H9 (cell line): ENCODE measurements around the gene SLC35B4. TPM values are rescaled to one million over a fixed set of nuclear protein-coding genes. Genes with fewer than 3 reads are reported as not detected.

Experiments used
- DNase-seq: peaks from one replicate; pipeline ENCODE4 v3.0.0-alpha.2; 2017
- H2AFZ ChIP-seq: one replicate; pipeline ENCODE4 v1.6.1; 2013; ENCODE audit warnings: mild to moderate bottlenecking, low read length, control low read depth, moderate library complexity
- H2AK5ac ChIP-seq: 2 replicates; pipeline ENCODE4 v1.6.1; 2013; ENCODE audit warnings: low read length, control low read depth, mixed read lengths; ENCODE audit not compliant: insufficient read length
- H2BK120ac ChIP-seq: one replicate; pipeline ENCODE4 v1.6.1; 2013; ENCODE audit warnings: low read depth, mild to moderate bottlenecking, low read length, control low read depth, inconsistent platforms; ENCODE audit not compliant: poor library complexity, severe bottlenecking
- H2BK12ac ChIP-seq: 2 replicates; pipeline ENCODE4 v1.6.1; 2013; ENCODE audit warnings: low read length, control low read depth, mixed read lengths, low read depth; ENCODE audit not compliant: insufficient read length
- H2BK15ac ChIP-seq: 2 replicates; pipeline ENCODE4 v1.6.1; 2013; ENCODE audit warnings: low read depth, low read length, control low read depth
- H2BK20ac ChIP-seq: one replicate; pipeline ENCODE4 v1.6.1; 2013; ENCODE audit warnings: low read depth, mild to moderate bottlenecking, low read length, control low read depth, inconsistent platforms; ENCODE audit not compliant: poor library complexity, severe bottlenecking
- H2BK5ac ChIP-seq: 2 replicates; pipeline ENCODE4 v1.6.1; 2013; ENCODE audit warnings: low read length, control low read depth, mixed read lengths; ENCODE audit not compliant: insufficient read length
- H3K14ac ChIP-seq: 2 replicates; pipeline ENCODE4 v1.6.1; 2013; ENCODE audit warnings: low read length, control low read depth; ENCODE audit not compliant: insufficient read depth
- H3K18ac ChIP-seq: 2 replicates; pipeline ENCODE4 v1.6.1; 2013; ENCODE audit warnings: low read depth, mild to moderate bottlenecking, mixed read lengths, low read length, control low read depth; ENCODE audit not compliant: insufficient read length
- H3K23ac ChIP-seq: 2 replicates; pipeline ENCODE4 v1.6.1; 2013; ENCODE audit warnings: low read length, control low read depth, mixed read lengths, low read depth; ENCODE audit not compliant: insufficient read length
- H3K23me2 ChIP-seq: 2 replicates; pipeline ENCODE4 v1.6.1; 2013; ENCODE audit warnings: low read depth, mild to moderate bottlenecking, mixed read lengths, low read length, control low read depth; ENCODE audit not compliant: insufficient read length, poor library complexity, severe bottlenecking
- H3K27ac ChIP-seq: 2 replicates; pipeline ENCODE4 v1.5.1; 2013; ENCODE audit warnings: low read length, control low read depth, mixed read lengths, low read depth; ENCODE audit not compliant: insufficient read length
- H3K27me3 ChIP-seq: 2 replicates; pipeline ENCODE4 v1.6.1; 2013; ENCODE audit warnings: low read length, control low read depth, inconsistent platforms; ENCODE audit not compliant: insufficient read depth
- H3K4ac ChIP-seq: 2 replicates; pipeline ENCODE4 v1.6.1; 2013; ENCODE audit warnings: low read depth, mild to moderate bottlenecking, control low read depth, inconsistent platforms, low read length, moderate library complexity
- H3K4me1 ChIP-seq: 2 replicates; pipeline ENCODE4 v1.6.1; 2013; ENCODE audit warnings: low read length, control low read depth, inconsistent platforms; ENCODE audit not compliant: insufficient read depth
- H3K4me2 ChIP-seq: 2 replicates; pipeline ENCODE4 v1.6.1; 2013; ENCODE audit warnings: low read length, control low read depth, mixed read lengths; ENCODE audit not compliant: insufficient read length, insufficient read depth
- H3K56ac ChIP-seq: 2 replicates; pipeline ENCODE4 v1.6.1; 2013; ENCODE audit warnings: low read depth, mild to moderate bottlenecking, mixed read lengths, low read length, control low read depth; ENCODE audit not compliant: insufficient read length
- H3K79me1 ChIP-seq: 2 replicates; pipeline ENCODE4 v1.6.1; 2013; ENCODE audit warnings: low read depth, mild to moderate bottlenecking, moderate library complexity, low read length, control low read depth, inconsistent platforms; ENCODE audit not compliant: insufficient read depth, poor library complexity, severe bottlenecking
- H3K79me2 ChIP-seq: 2 replicates; pipeline ENCODE4 v1.6.1; 2013; ENCODE audit warnings: low read length, control low read depth, inconsistent platforms; ENCODE audit not compliant: insufficient read depth
- H3K9ac ChIP-seq: 2 replicates; pipeline ENCODE4 v1.6.1; 2013; ENCODE audit warnings: low read length, control low read depth, mixed read lengths; ENCODE audit not compliant: insufficient read length; ENCODE audit errors: extremely low read depth
- H3K9me3 ChIP-seq: one replicate; pipeline ENCODE4 v1.6.1; 2013; ENCODE audit warnings: low read depth, low read length, inconsistent platforms; ENCODE audit not compliant: control insufficient read depth
- H3T11ph ChIP-seq: one replicate; pipeline ENCODE4 v1.6.1; 2013; ENCODE audit warnings: mild to moderate bottlenecking, low read length, control low read depth, inconsistent platforms
- H4K20me1 ChIP-seq: one replicate; pipeline ENCODE4 v1.6.1; 2013; ENCODE audit not compliant: control insufficient read depth, insufficient read length, insufficient read depth
- H4K5ac ChIP-seq: 2 replicates; pipeline ENCODE4 v1.6.1; 2013; ENCODE audit warnings: low read depth, mild to moderate bottlenecking, mixed read lengths, low read length, control low read depth; ENCODE audit not compliant: insufficient read length
- H4K8ac ChIP-seq: replicated peaks from 2 replicates; pipeline ENCODE4 v1.6.1; 2013; ENCODE audit warnings: low read length, control low read depth, mixed read lengths, low read depth; ENCODE audit not compliant: insufficient read length
- H4K91ac ChIP-seq: 2 replicates; pipeline ENCODE4 v1.6.1; 2013; ENCODE audit warnings: low read depth, mild to moderate bottlenecking, moderate library complexity, mixed read lengths, low read length, control low read depth; ENCODE audit not compliant: insufficient read length
- H3K27ac Mint-ChIP-seq, 3 experiments: 2 replicates in 2 of 3; 3 replicates in 1 of 3; pipeline ENCODE4 v1.8.0; 2020 to 2021; ENCODE audit warnings: mixed read lengths in 3 of 3, mild to moderate bottlenecking in 1 of 3, moderate library complexity in 1 of 3
- H3K27me3 Mint-ChIP-seq: 2 replicates; pipeline ENCODE4 v1.8.0; 2021; ENCODE audit warnings: low read depth, mild to moderate bottlenecking, moderate library complexity, mixed read lengths
- H3K36me3 Mint-ChIP-seq, 3 experiments: 2 replicates in 2 of 3; 3 replicates in 1 of 3; pipeline ENCODE4 v1.8.0; 2020 to 2021; ENCODE audit warnings: low read depth in 3 of 3, mixed read lengths in 3 of 3; ENCODE audit not compliant: insufficient read depth in 1 of 3
- H3K4me1 Mint-ChIP-seq, 2 experiments: 2 replicates each; pipeline ENCODE4 v1.8.0; 2020; ENCODE audit warnings: mixed read lengths in 2 of 2
- H3K4me3 Mint-ChIP-seq, 2 experiments: 2 replicates in 1 of 2; 3 replicates in 1 of 2; pipeline ENCODE4 v1.8.0; 2020 to 2021; ENCODE audit warnings: mild to moderate bottlenecking in 2 of 2, mixed read lengths in 2 of 2, moderate library complexity in 1 of 2
- H3K9me3 Mint-ChIP-seq, 2 experiments: 2 replicates in 1 of 2; 3 replicates in 1 of 2; pipeline ENCODE4 v1.8.0; 2020; ENCODE audit warnings: mild to moderate bottlenecking in 2 of 2, mixed read lengths in 2 of 2, moderate library complexity in 1 of 2
- WGBS: extraction: QIAGEN DNeasy Blood & Tissue Kit; methylation state at CpG from one replicate; pipeline ENCODE4 v1.1.7; 2013; ENCODE audit warnings: missing lambda C conversion rate, low lambda C conversion rate, mixed read lengths; ENCODE audit not compliant: insufficient read length; ENCODE audit errors: extremely low coverage; 5-methylcytosine and 5-hydroxymethylcytosine counted together
- total RNA-seq: library from RNA; stranded (reverse); gene quantifications from 2 replicates; pipeline ENCODE4 v1.2.1, GENCODE V29; 2021
- TF ChIP-seq, protein P1 (sequence below): fragments of 200-600 bp; sonication (generic); conservative IDR thresholded peaks from 3 replicates; pipeline ENCODE4 v1.8.0; 2021; ENCODE audit warnings: antibody characterized with exemption, mild to moderate bottlenecking

SLC35B4 gene
- total RNA-seq, 1 experiment from 2014 or later: 33.4 TPM

DNA sequence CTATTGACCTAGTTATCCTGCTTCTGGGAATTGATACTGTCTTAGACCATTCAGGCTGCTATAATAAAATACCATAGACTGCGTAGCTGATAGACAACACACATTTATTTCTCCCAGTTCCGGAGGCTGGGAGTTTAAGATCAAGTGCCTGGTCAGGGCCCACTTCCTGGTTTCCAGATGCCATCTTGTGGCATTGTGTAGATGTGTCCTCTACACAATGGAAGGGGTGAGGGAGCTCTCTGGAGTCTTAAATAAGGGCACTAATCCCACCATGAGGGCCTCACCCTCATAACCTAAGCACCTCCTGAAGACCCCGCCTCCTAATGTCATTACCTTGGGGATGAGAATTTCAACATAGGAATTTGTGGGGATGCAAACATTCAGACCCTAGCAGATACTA lies 62.4 kb downstream of the SLC35B4 start:
- TF ChIP-seq, protein P1, sequence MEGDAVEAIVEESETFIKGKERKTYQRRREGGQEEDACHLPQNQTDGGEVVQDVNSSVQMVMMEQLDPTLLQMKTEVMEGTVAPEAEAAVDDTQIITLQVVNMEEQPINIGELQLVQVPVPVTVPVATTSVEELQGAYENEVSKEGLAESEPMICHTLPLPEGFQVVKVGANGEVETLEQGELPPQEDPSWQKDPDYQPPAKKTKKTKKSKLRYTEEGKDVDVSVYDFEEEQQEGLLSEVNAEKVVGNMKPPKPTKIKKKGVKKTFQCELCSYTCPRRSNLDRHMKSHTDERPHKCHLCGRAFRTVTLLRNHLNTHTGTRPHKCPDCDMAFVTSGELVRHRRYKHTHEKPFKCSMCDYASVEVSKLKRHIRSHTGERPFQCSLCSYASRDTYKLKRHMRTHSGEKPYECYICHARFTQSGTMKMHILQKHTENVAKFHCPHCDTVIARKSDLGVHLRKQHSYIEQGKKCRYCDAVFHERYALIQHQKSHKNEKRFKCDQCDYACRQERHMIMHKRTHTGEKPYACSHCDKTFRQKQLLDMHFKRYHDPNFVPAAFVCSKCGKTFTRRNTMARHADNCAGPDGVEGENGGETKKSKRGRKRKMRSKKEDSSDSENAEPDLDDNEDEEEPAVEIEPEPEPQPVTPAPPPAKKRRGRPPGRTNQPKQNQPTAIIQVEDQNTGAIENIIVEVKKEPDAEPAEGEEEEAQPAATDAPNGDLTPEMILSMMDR: peak; percentile 42; the same call in 2 of the 3 replicates
- no CpG with 5 or more reads among the region's 3 CpGs for WGBS
- no peaks in the 10 kb centered on the region for H3K4me1 Mint-ChIP-seq
- Histone ChIP-seq H4K5ac (no peak overlapping the region), H3K23ac (no peak overlapping the region), H2BK15ac (no peak overlapping the region), H2BK5ac (no peak overlapping the region), H2BK120ac (no peak overlapping the region), H3K79me1 (no peaks in the 10 kb centered on the region), H3K27ac (no peak overlapping the region), H2AFZ (no peak overlapping the region), H3K23me2 (no peaks in the 10 kb centered on the region), H3K4me2 (no peak overlapping the region), H3K18ac (no peak overlapping the region), H3T11ph (no peak overlapping the region), H2AK5ac (no peak overlapping the region), H2BK20ac (no peak overlapping the region), H3K4ac (no peak overlapping the region), H3K27me3 (no peaks in the 10 kb centered on the region), H2BK12ac (no peak overlapping the region), H4K91ac (no peak overlapping the region), H3K79me2 (no peaks in the 10 kb centered on the region), H3K14ac (no peak overlapping the region), H4K20me1 (no peaks in the 10 kb centered on the region), H3K9ac (no peak overlapping the region), H3K9me3 (no peaks in the 10 kb centered on the region), H4K8ac (no peak overlapping the region), H3K4me1 (no peaks in the 10 kb centered on the region), H3K56ac (no peak overlapping the region)
- H3K9me3 Mint-ChIP-seq: peaks cover 0 to 4% of the 10 kb centered on the region in 2 experiments; a peak in 3 of 5 replicates
- H3K4me3 Mint-ChIP-seq: no peak overlapping the region
- H3K27ac Mint-ChIP-seq: no peak overlapping the region
- H3K27me3 Mint-ChIP-seq: no peaks in the 10 kb centered on the region
- DNase-seq: no peak
- no peaks in the 10 kb centered on the region; a peak in 1 of 7 replicates for H3K36me3 Mint-ChIP-seq
